Esophagus squamous epithelium (tissue), 5 donors: ENCODE data around the gene HNRNPUL2. TPM values are rescaled to one million over a fixed set of nuclear protein-coding genes. Genes with fewer than 3 reads are reported as not detected.

Experiments used
- DNase-seq: peaks from one replicate; lab custom pipeline; 2025; lab: John Stamatoyannopoulos, UW
- H3K27ac ChIP-seq, 4 donors: fragments of 200-600 bp; sonication (generic); one replicate each; pipeline ENCODE4 v1.5.1; 2016 to 2019; ENCODE audit warnings: mild to moderate bottlenecking in 1 of 4
- H3K27me3 ChIP-seq, 4 donors: fragments of 200-600 bp; sonication (generic); 1 replicate in 3 of 4; 2 replicates in 1 of 4; pipeline versions ENCODE4 v1.5.1 to v1.6.0; 2017 to 2021; ENCODE audit warnings: antibody characterized with exemption in 1 of 4
- H3K36me3 ChIP-seq, 3 donors: fragments of 200-600 bp; sonication (generic); one replicate each; pipeline ENCODE4 v1.5.1; 2016 to 2019
- H3K4me1 ChIP-seq, 3 donors: fragments of 200-600 bp; sonication (generic); one replicate each; pipeline ENCODE4 v1.5.1; 2017 to 2019
- H3K4me3 ChIP-seq, 4 donors: fragments of 200-600 bp; sonication (generic); 1 replicate in 3 of 4; 2 replicates in 1 of 4; pipeline ENCODE4 v1.5.1; 2016 to 2019; ENCODE audit warnings: mild to moderate bottlenecking in 2 of 4, moderate library complexity in 1 of 4
- H3K9me3 ChIP-seq, 3 donors: fragments of 200-600 bp; sonication (generic); one replicate each; pipeline ENCODE4 v1.5.1; 2016 to 2019
- POLR2A ChIP-seq, 4 donors: fragments of 450-650 bp; IDR thresholded peaks; one replicate each; pipeline ENCODE4 v1.6.1; 2017; ENCODE audit warnings: antibody characterized with exemption in 4 of 4, mild to moderate bottlenecking in 4 of 4, moderate library complexity in 3 of 4
- WGBS, 2 donors: methylation state at CpG; one replicate each; pipeline ENCODE4 v1.1.5; 2018; 5-methylcytosine and 5-hydroxymethylcytosine counted together
- intact Hi-C: fragments of 100-400 bp; cut with DNase I; formaldehyde crosslinking; loops from one replicate; pipeline ENCODE4 v1.15.0; 2022
- total RNA-seq, 4 donors: library from RNA; depleted of rRNA; stranded (reverse); fragments of >200 nt; gene quantifications; one replicate each; pipeline ENCODE4 v1.1.0, GENCODE V29; 2016
- TF ChIP-seq, protein P1 (sequence below), 6 experiments: fragments of 450-650 bp in 4 of 6; fragments of 200-600 bp in 2 of 6; sonication (generic) in 2 of 6; IDR thresholded peaks; one replicate each; pipeline ENCODE4 v1.5.1; 2016 to 2019; ENCODE audit warnings: antibody characterized with exemption in 6 of 6, mild to moderate bottlenecking in 4 of 6, moderate library complexity in 4 of 6
- donor health status: DM: yes; HTN: yes; CAD: no.

The HNRNPUL2 gene
- total RNA-seq, 4 donors from 2014 or later = 14.4 to 33.0 (median 26.4) TPM

DNA sequence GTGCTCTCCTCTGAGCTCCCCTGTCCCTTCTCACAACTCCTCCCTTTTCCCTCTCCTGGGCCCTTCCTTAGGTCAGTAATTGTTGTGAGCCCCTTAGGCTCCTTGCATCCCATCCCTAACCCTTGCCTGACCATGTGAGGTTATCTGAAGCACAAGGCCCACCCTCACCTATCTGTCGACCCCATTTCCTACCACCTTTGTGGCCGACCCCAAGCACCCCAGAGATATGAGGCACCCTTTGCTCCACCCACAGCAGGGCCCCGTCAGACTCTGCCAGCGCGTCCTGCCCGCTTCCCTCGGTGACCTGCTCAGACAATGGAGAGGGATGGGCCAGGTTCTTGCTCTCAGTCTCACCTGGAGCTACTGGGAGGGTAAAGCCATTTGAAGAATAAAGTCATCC is 18.5 kb downstream of the HNRNPUL2 start:
- no peak for DNase-seq
- H3K9me3 ChIP-seq = no peaks in the 10 kb centered on the region
- H3K27ac ChIP-seq = peak overlapping the region; percentile 90 to 99 (median 95)
- TF ChIP-seq, protein P1, sequence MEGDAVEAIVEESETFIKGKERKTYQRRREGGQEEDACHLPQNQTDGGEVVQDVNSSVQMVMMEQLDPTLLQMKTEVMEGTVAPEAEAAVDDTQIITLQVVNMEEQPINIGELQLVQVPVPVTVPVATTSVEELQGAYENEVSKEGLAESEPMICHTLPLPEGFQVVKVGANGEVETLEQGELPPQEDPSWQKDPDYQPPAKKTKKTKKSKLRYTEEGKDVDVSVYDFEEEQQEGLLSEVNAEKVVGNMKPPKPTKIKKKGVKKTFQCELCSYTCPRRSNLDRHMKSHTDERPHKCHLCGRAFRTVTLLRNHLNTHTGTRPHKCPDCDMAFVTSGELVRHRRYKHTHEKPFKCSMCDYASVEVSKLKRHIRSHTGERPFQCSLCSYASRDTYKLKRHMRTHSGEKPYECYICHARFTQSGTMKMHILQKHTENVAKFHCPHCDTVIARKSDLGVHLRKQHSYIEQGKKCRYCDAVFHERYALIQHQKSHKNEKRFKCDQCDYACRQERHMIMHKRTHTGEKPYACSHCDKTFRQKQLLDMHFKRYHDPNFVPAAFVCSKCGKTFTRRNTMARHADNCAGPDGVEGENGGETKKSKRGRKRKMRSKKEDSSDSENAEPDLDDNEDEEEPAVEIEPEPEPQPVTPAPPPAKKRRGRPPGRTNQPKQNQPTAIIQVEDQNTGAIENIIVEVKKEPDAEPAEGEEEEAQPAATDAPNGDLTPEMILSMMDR (IDR thresholded peaks at IDR 0.05) = no peak
- no peak for TF ChIP-seq POLR2A (IDR thresholded peaks at IDR 0.05)
- peaks cover 28 to 65% (median 33%) of the 10 kb centered on the region in 3 donors for H3K4me1 ChIP-seq
- 0% methylated on average over 1 to 6 of the region's 7 CpGs for WGBS, 2 donors
- intact Hi-C loops = no loop called here
- peak overlapping the region; percentile 36 to 68 (median 56) for H3K4me3 ChIP-seq
- H3K27me3 ChIP-seq = no peaks in the 10 kb centered on the region
- H3K36me3 ChIP-seq = peaks cover 0 to 38% (median 0%) of the 10 kb centered on the region in 3 donors

DNA sequence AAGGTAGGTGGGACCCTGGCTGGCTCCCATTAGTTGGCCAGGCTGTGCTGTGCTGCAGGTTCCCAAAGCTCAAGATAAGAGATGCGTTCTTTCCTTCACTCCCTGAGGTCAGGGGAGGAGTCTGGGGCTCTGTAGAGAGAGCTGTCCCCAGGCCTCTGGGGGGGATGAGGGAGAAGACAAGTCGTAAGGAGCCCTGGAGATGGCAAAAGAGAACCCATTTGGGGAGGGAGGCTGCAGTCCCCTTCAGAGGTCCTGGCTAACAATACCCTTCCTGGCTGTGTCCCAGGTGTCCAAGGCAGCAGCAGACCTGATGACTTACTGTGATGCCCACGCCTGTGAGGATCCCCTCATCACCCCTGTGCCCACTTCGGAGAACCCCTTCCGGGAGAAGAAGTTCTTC is 18.9 kb downstream of the HNRNPUL2 start:
- WGBS, 2 donors = 70 to 79% methylated on average over 4 to 5 of the region's 5 CpGs
- Histone ChIP-seq H3K27ac (peak overlapping the region; percentile 90 to 99 (median 95)), H3K9me3 (no peaks in the 10 kb centered on the region), H3K27me3 (no peaks in the 10 kb centered on the region), H3K36me3 (peaks cover 0 to 34% (median 0%) of the 10 kb centered on the region in 3 donors), H3K4me3 (peak overlapping the region in 3 of 4 donors; percentile 53 to 68 (median 60)), H3K4me1 (peaks cover 28 to 63% (median 33%) of the 10 kb centered on the region in 3 donors)
- DNase-seq = no peak
- TF ChIP-seq, protein P1 (IDR thresholded peaks at IDR 0.05) = no peak
- no peak for TF ChIP-seq POLR2A (IDR thresholded peaks at IDR 0.05)
- intact Hi-C loops = no loop called here

GRCh38 chr11:62707277-62707861 is 19.9 kb downstream of the HNRNPUL2 start, which contains the start of the genes BSCL2 and GNG3:
BSCL2 (minus strand) TSS chr11:62707424; CDS start chr11:62707195, 229 bp downstream.
GNG3 (plus strand) TSS chr11:62707676; CDS start chr11:62708296, 620 bp downstream.
- H3K4me3 ChIP-seq = peak within 1 kb of the TSS; percentile 57 to 76 (median 71)
- WGBS, 2 donors = 83 to 86% methylated on average over 4 to 7 of the region's 10 CpGs
- intact Hi-C loops = no loop called here

DNA sequence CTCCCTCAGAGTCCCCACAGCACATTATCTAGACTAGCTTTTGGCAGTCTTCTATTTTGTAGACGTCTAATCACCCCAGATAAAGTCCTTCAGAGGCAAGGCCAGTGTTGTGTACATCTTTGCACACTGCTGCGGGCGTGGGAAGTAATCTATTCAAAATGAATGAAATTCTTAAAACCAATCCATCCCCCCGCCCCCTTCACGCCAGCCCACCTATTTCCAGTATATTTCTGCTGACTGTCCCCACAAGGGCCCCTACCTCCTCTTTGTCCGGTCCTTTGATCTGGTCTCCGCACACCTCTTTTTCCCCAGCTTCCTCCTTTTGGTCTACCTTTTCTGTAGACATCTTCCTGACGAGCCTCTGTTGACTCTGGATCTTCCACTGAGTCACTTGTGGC is 20.4 kb downstream of the HNRNPUL2 start:
- WGBS, 2 donors = 72 to 73% methylated on average over 8 of the region's 8 CpGs
- Histone ChIP-seq H3K27ac (peak overlapping the region; percentile 76 to 89 (median 82)), H3K36me3 (peaks cover 0 to 31% (median 0%) of the 10 kb centered on the region in 3 donors), H3K4me1 (peaks cover 28 to 58% (median 33%) of the 10 kb centered on the region in 3 donors), H3K4me3 (peak overlapping the region in 3 of 4 donors; percentile 71 to 76 (median 71)), H3K9me3 (no peaks in the 10 kb centered on the region), H3K27me3 (no peaks in the 10 kb centered on the region)
- TF ChIP-seq, protein P1 (IDR thresholded peaks at IDR 0.05) = no peak
- TF ChIP-seq POLR2A (IDR thresholded peaks at IDR 0.05) = no peak
- intact Hi-C loops = no loop called here
- no peak for DNase-seq

More at GRCh38 chr11:62707277-62707861, 19.9 kb downstream of the HNRNPUL2 start, which contains the start of the genes BSCL2 and GNG3:
- Histone ChIP-seq H3K27ac (peak within 1 kb of the TSS; percentile 90 to 99 (median 95)), H3K4me1 (peaks cover 28 to 58% (median 33%) of the 10 kb centered on the region in 3 donors), H3K36me3 (peaks cover 0 to 31% (median 0%) of the 10 kb centered on the region in 3 donors), H3K9me3 (no peaks in the 10 kb centered on the region), H3K27me3 (no peaks in the 10 kb centered on the region)
- TF ChIP-seq POLR2A (IDR thresholded peaks at IDR 0.05) = no peak
- TF ChIP-seq, protein P1 (IDR thresholded peaks at IDR 0.05) = no peak
- DNase-seq = no peak
